Sigmoid colon (tissue), 7 donors: Measurements from ENCODE around the gene MBD3L3. TPM values are rescaled to one million over a fixed set of nuclear protein-coding genes. Genes with fewer than 3 reads are reported as not detected.
"Not testable (repeated sequence)": the region's sequence is repeated elsewhere in the genome, so short reads cannot be mapped to it uniquely, and the experiment has no call there.

Experiments used
- DNase-seq: peaks from one replicate; pipeline ENCODE4 v3.0.0-alpha.2; 2019
- H3K27ac ChIP-seq, 4 donors: fragments of 200-600 bp; sonication (generic); one replicate each; pipeline ENCODE4 v1.5.1; 2016 to 2019; ENCODE audit warnings: mild to moderate bottlenecking in 1 of 4
- H3K27me3 ChIP-seq, 3 donors: fragments of 200-600 bp; sonication (generic); one replicate each; pipeline ENCODE4 v1.5.1; 2019; ENCODE audit warnings: mild to moderate bottlenecking in 1 of 3
- H3K36me3 ChIP-seq, 4 donors: fragments of 200-600 bp; sonication (generic); one replicate each; pipeline ENCODE4 v1.5.1; 2016 to 2019
- H3K4me1 ChIP-seq, 4 donors: fragments of 200-600 bp; sonication (generic); one replicate each; pipeline ENCODE4 v1.5.1; 2017 to 2019
- H3K4me3 ChIP-seq, 4 donors: fragments of 200-600 bp; sonication (generic); one replicate each; pipeline ENCODE4 v1.5.1; 2017 to 2019; ENCODE audit warnings: mild to moderate bottlenecking in 2 of 4, moderate library complexity in 1 of 4
- H3K9me3 ChIP-seq, 4 donors: fragments of 200-600 bp in 3 of 4; sonication (generic) in 3 of 4; one replicate each; pipeline versions ENCODE4 v1.5.1 to v1.6.1; 2013 to 2019
- EP300 ChIP-seq, 4 donors: sonication (generic); formaldehyde crosslinking; IDR thresholded peaks; one replicate each; pipeline ENCODE4 v1.6.1; 2017; ENCODE audit warnings: antibody characterized with exemption in 4 of 4
- POLR2A ChIP-seq, 2 donors: fragments of 450-650 bp; IDR thresholded peaks; one replicate each; pipeline ENCODE4 v1.6.1; 2016; ENCODE audit warnings: antibody characterized with exemption in 2 of 2, mild to moderate bottlenecking in 2 of 2, moderate library complexity in 2 of 2
- POLR2AphosphoS5 ChIP-seq, 4 donors: sonication (generic); formaldehyde crosslinking; IDR thresholded peaks; one replicate each; pipeline ENCODE4 v1.6.1; 2017; ENCODE audit warnings: antibody characterized with exemption in 4 of 4
- WGBS, 2 donors: extraction: QIAGEN DNeasy Blood & Tissue Kit; methylation state at CpG; one replicate each; pipeline ENCODE4 v1.1.7; 2013; 5-methylcytosine and 5-hydroxymethylcytosine counted together
- intact Hi-C: fragments of 100-400 bp; cut with DNase I; formaldehyde crosslinking; loops from one replicate; pipeline ENCODE4 v1.15.1; 2023
- polyA plus RNA-seq, 3 donors: library from polyadenylated mRNA; stranded (reverse); fragments of 200-250 nt; gene quantifications; one replicate each; pipeline ENCODE4 v1.2.3, GENCODE V29; 2013
- total RNA-seq, 4 donors: library from RNA; depleted of rRNA; stranded (reverse); fragments of >200 nt; gene quantifications; one replicate each; pipeline ENCODE4 v1.1.0, GENCODE V29; 2016
- TF ChIP-seq, protein P1 (sequence below), 4 experiments: fragments of 450-650 bp in 3 of 4; fragments of 200-600 bp in 1 of 4; IDR thresholded peaks; one replicate each; pipeline ENCODE4 v1.5.1; 2016 to 2019; ENCODE audit warnings: antibody characterized with exemption in 4 of 4, mild to moderate bottlenecking in 3 of 4, moderate library complexity in 2 of 4
- donor health status: healthy with polysubstance abuse.
- donor health status: Bipolar disorder and iron deficiency.
- donor health status: healthy.

The MBD3L3 gene
- total and polyA plus RNA-seq, 7 donors = not detected

GRCh38 chr19:7069042-7069903 lies 10.8 kb upstream of the MBD3L3 start, which contains the start of gene ZNF557:
Gene ZNF557 (plus strand): TSS chr19:7069703. CDS start chr19:7075075, 5,372 bp downstream.
- no peaks in the 10 kb centered on the region for H3K9me3 ChIP-seq
- DNase-seq = peak; percentile 99
- no peaks in the 10 kb centered on the region for H3K27me3 ChIP-seq
- TF ChIP-seq POLR2A (IDR thresholded peaks at IDR 0.05) (no peak), EP300 (IDR thresholded peaks at IDR 0.05) (no peak), POLR2AphosphoS5 (IDR thresholded peaks at IDR 0.05) (peak; percentile 29 to 75 (median 64))
- TF ChIP-seq, protein P1, sequence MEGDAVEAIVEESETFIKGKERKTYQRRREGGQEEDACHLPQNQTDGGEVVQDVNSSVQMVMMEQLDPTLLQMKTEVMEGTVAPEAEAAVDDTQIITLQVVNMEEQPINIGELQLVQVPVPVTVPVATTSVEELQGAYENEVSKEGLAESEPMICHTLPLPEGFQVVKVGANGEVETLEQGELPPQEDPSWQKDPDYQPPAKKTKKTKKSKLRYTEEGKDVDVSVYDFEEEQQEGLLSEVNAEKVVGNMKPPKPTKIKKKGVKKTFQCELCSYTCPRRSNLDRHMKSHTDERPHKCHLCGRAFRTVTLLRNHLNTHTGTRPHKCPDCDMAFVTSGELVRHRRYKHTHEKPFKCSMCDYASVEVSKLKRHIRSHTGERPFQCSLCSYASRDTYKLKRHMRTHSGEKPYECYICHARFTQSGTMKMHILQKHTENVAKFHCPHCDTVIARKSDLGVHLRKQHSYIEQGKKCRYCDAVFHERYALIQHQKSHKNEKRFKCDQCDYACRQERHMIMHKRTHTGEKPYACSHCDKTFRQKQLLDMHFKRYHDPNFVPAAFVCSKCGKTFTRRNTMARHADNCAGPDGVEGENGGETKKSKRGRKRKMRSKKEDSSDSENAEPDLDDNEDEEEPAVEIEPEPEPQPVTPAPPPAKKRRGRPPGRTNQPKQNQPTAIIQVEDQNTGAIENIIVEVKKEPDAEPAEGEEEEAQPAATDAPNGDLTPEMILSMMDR (IDR thresholded peaks at IDR 0.05) = no peak
- peaks cover 15 to 37% (median 25%) of the 10 kb centered on the region in 4 donors for H3K36me3 ChIP-seq
- H3K4me3 ChIP-seq = peak within 1 kb of the TSS; percentile 76 to 97 (median 90)
- peaks cover 0 to 14% (median 9%) of the 10 kb centered on the region in 4 donors for H3K4me1 ChIP-seq
- intact Hi-C loops = loop anchor here (10.0 kb wide), 2 partner anchors 334 to 694 kb away; partner anchors contain the start of genes ALKBH7, GPR108, PSPN and TRIP10
- H3K27ac ChIP-seq = peak within 1 kb of the TSS; percentile 78 to 84 (median 82)
- whole genome bisulfite sequencing, 2 donors = 1% methylated on average over 56 of the region's 56 CpGs

DNA sequence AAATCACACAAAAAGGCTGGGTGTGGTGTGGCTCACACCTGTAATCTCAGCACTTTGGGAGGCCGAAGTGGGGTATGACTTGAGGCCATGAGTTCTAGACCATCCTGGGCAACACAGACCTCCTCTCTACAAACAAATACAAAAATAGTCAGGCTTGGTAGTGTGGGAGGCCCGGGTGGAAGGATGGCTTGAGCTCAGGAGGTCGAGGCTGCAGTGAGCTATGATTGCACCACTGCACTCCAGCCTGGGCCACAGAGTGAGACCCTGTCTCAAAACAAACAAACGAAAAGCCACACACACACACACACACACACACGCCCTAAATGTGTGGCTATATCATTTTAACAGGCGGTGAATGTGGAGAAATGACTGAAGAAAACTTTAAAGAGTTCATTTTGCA lies 10.1 kb upstream of the MBD3L3 start:
- intact Hi-C loops = loop anchor here (10.0 kb wide), 2 partner anchors 334 to 694 kb away; partner anchors contain the start of genes ALKBH7, GPR108, PSPN and TRIP10

DNA sequence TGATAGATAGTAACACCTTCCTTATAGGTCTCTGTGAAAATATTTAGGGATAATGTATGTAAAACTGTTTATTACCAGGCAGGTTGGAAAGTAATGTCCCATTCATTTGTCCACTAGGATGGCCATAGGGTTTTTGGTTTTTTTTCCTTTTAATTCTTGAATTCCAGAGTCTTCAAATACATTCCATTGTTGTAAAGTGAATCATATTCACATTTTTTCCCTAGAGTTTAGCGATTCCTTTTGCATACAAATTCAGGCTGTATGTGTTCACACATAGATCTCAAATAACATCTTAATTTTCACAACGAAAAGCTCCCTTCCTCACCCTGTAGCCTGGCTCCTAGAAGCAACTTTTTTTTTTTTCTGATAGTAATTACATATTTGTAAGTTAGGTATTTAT lies 9.2 kb upstream of the MBD3L3 start:
- TF ChIP-seq POLR2A (IDR thresholded peaks at IDR 0.05) (no peak), POLR2AphosphoS5 (IDR thresholded peaks at IDR 0.05) (no peak), EP300 (IDR thresholded peaks at IDR 0.05) (no peak)
- TF ChIP-seq, protein P1 (IDR thresholded peaks at IDR 0.05) = no peak
- Histone ChIP-seq H3K4me1 (peaks cover 0 to 14% (median 9%) of the 10 kb centered on the region in 4 donors), H3K4me3 (no peak overlapping the region), H3K36me3 (peaks cover 7 to 22% (median 12%) of the 10 kb centered on the region in 4 donors), H3K9me3 (no peaks in the 10 kb centered on the region), H3K27ac (no peak overlapping the region), H3K27me3 (no peaks in the 10 kb centered on the region)
- intact Hi-C loops = loop anchor here (10.0 kb wide), 2 partner anchors 333 to 693 kb away; partner anchors contain the start of genes ALKBH7, GPR108, PSPN and TRIP10
- 84 to 85% methylated on average over 2 of the region's 2 CpGs for WGBS, 2 donors
- no peak for DNase-seq

More for the DNA sequence above, 10.1 kb upstream of the MBD3L3 start:
- Histone ChIP-seq H3K36me3 (peaks cover 13 to 30% (median 21%) of the 10 kb centered on the region in 4 donors), H3K4me3 (peak overlapping the region in 2 of 4 donors; percentile 86 to 97), H3K9me3 (no peaks in the 10 kb centered on the region), H3K27me3 (no peaks in the 10 kb centered on the region), H3K27ac (peak overlapping the region in 3 of 4 donors; percentile 29 to 83 (median 82)), H3K4me1 (peaks cover 0 to 14% (median 9%) of the 10 kb centered on the region in 4 donors)
- no peak for TF ChIP-seq EP300 (IDR thresholded peaks at IDR 0.05)
- TF ChIP-seq POLR2A (IDR thresholded peaks at IDR 0.05) = no peak
- TF ChIP-seq POLR2AphosphoS5 (IDR thresholded peaks at IDR 0.05) = no peak
- TF ChIP-seq, protein P1 (IDR thresholded peaks at IDR 0.05) = no peak
- 56 to 79% methylated on average over 6 of the region's 6 CpGs for WGBS, 2 donors
- DNase-seq = no peak

GRCh38 chr19:7067122-7067521 lies 8.6 kb upstream of the MBD3L3 start:
- intact Hi-C loops = loop anchor here (10.0 kb wide), 2 partner anchors 332 to 692 kb away; partner anchors contain the start of genes ALKBH7, GPR108, PSPN and TRIP10

More at GRCh38 chr19:7067122-7067521, 8.6 kb upstream of the MBD3L3 start:
- H3K4me1 ChIP-seq = peaks cover 0 to 14% (median 9%) of the 10 kb centered on the region in 4 donors
- DNase-seq, H3K4me3 ChIP-seq, H3K27ac ChIP-seq, H3K9me3 ChIP-seq, H3K27me3 ChIP-seq: not testable (repeated sequence)
- WGBS, 2 donors = 59 to 67% methylated on average over 13 of the region's 13 CpGs
- peaks cover 1 to 16% (median 6%) of the 10 kb centered on the region in 4 donors for H3K36me3 ChIP-seq
